ENCODE data around the gene PTGFRN. TPM values are rescaled to one million over a fixed set of nuclear protein-coding genes. Genes with fewer than 3 reads are reported as not detected.

The PTGFRN gene
- total RNA-seq, 3 donors from 2014 or later (not counting 1 experiment from before 2014, with no cell fraction given): 0.71 to 1.4 (median 0.79) TPM

- DNase-seq (no peak), ATAC-seq (no peak)
- Mint-ChIP-seq H3K4me1 (no peaks in the 10 kb centered on the region), H3K36me3 (no peaks in the 10 kb centered on the region), H3K27ac (no peak overlapping the region), H3K9me3 (no peaks in the 10 kb centered on the region), H3K4me3 (no peak overlapping the region), H3K27me3 (ENCODE audit: low read depth in 2 of 2) (peaks cover 21 to 33% of the 10 kb centered on the region in 2 donors)
- Histone ChIP-seq H3K9me3 (ENCODE audit: control insufficient read depth, insufficient read depth, low read length) (no peaks in the 10 kb centered on the region), H3K4me1 (ENCODE audit: control insufficient read depth, insufficient read depth, low read length) (no peaks in the 10 kb centered on the region), H3K27ac (ENCODE audit: low read length) (no peak overlapping the region), H3K36me3 (ENCODE audit: control insufficient read depth, insufficient read depth, low read length) (no peaks in the 10 kb centered on the region), H3K27me3 (ENCODE audit: control insufficient read depth, insufficient read depth, low read length) (no peaks in the 10 kb centered on the region), H3K4me3 (ENCODE audit: low read length) (no peak overlapping the region)
- intact Hi-C loops (cut with micrococcal nuclease): no loop called here
- TF ChIP-seq CTCF (IDR thresholded peaks at IDR 0.05): no peak
- WGBS (ENCODE audit: insufficient coverage): 100% methylated on average over 3 of the region's 3 CpGs
Measured at GRCh38 chr1:116902723-116903383, 6.9 kb upstream of the PTGFRN start.

GRCh38 chr1:116904791-116905320 lies 4.9 kb upstream of the PTGFRN start:
- Mint-ChIP-seq H3K9me3 (no peaks in the 10 kb centered on the region), H3K4me3 (no peak overlapping the region), H3K36me3 (no peaks in the 10 kb centered on the region), H3K27me3 (ENCODE audit: low read depth in 2 of 2) (peaks cover 30 to 47% of the 10 kb centered on the region in 2 donors), H3K4me1 (peaks cover 0 to 8% of the 10 kb centered on the region in 2 donors), H3K27ac (no peak overlapping the region)
- peaks cover 5% of the 10 kb centered on the region for H3K4me1 ChIP-seq (ENCODE audit: control insufficient read depth, insufficient read depth, low read length)
- no peak overlapping the region for H3K4me3 ChIP-seq (ENCODE audit: low read length)
- H3K9me3 ChIP-seq (ENCODE audit: control insufficient read depth, insufficient read depth, low read length): no peaks in the 10 kb centered on the region
- no peak for ATAC-seq
- intact Hi-C loops (cut with micrococcal nuclease): no loop called here
- no peak for DNase-seq
- no peak for TF ChIP-seq CTCF (IDR thresholded peaks at IDR 0.05)
- no peak overlapping the region for H3K27ac ChIP-seq (ENCODE audit: low read length)
- peaks cover 7% of the 10 kb centered on the region for H3K27me3 ChIP-seq (ENCODE audit: control insufficient read depth, insufficient read depth, low read length)
- H3K36me3 ChIP-seq (ENCODE audit: control insufficient read depth, insufficient read depth, low read length): no peaks in the 10 kb centered on the region
- WGBS (ENCODE audit: insufficient coverage): 71% methylated on average over 2 of the region's 2 CpGs

GRCh38 chr1:116906812-116907211 lies 2.9 kb upstream of the PTGFRN start:
- no peaks in the 10 kb centered on the region for H3K9me3 ChIP-seq (ENCODE audit: control insufficient read depth, insufficient read depth, low read length)
- intact Hi-C loops (cut with micrococcal nuclease): no loop called here
- H3K27ac ChIP-seq (ENCODE audit: low read length): no peak overlapping the region
- H3K4me3 ChIP-seq (ENCODE audit: low read length): no peak overlapping the region
- H3K36me3 ChIP-seq (ENCODE audit: control insufficient read depth, insufficient read depth, low read length): no peaks in the 10 kb centered on the region
- peaks cover 0 to 8% of the 10 kb centered on the region in 2 donors for H3K4me1 Mint-ChIP-seq
- H3K27me3 ChIP-seq (ENCODE audit: control insufficient read depth, insufficient read depth, low read length): peaks cover 15% of the 10 kb centered on the region
- no peaks in the 10 kb centered on the region for H3K9me3 Mint-ChIP-seq
- no peak overlapping the region for H3K27ac Mint-ChIP-seq
- 95% methylated on average over 3 of the region's 3 CpGs for WGBS (ENCODE audit: insufficient coverage)
- TF ChIP-seq CTCF (IDR thresholded peaks at IDR 0.05): no peak
- peaks cover 26 to 35% of the 10 kb centered on the region in 2 donors for H3K27me3 Mint-ChIP-seq (ENCODE audit: low read depth in 2 of 2)
- H3K4me1 ChIP-seq (ENCODE audit: control insufficient read depth, insufficient read depth, low read length): peaks cover 13% of the 10 kb centered on the region
- H3K36me3 Mint-ChIP-seq: no peaks in the 10 kb centered on the region
- ATAC-seq: no peak
- DNase-seq: no peak
- H3K4me3 Mint-ChIP-seq: no peak overlapping the region
